Lower lobe of right lung (tissue), 2 donors: Measurements from ENCODE around the gene RASA1. TPM values are rescaled to one million over a fixed set of nuclear protein-coding genes. Genes with fewer than 3 reads are reported as not detected.

Source experiments
- ATAC-seq, 2 donors: fragments of 200-7000 bp; cut with Tn5 transposase; one replicate each; pipeline ENCODE4 v1.9.1; 2020 to 2022; ENCODE audit warnings: mild to moderate bottlenecking in 2 of 2, moderate library complexity in 2 of 2
- DNase-seq: peaks from one replicate; pipeline ENCODE4 v3.0.0-alpha.2; 2020
- H3K27ac ChIP-seq: fragments of 200-600 bp; one replicate; pipeline ENCODE4 v1.8.0; 2022
- H3K27me3 ChIP-seq: fragments of 200-600 bp; one replicate; pipeline ENCODE4 v1.8.0; 2022; ENCODE audit warnings: low read depth
- H3K36me3 ChIP-seq: fragments of 200-600 bp; one replicate; pipeline ENCODE4 v1.8.0; 2022; ENCODE audit warnings: mild to moderate bottlenecking
- H3K4me1 ChIP-seq: fragments of 200-600 bp; one replicate; pipeline ENCODE4 v1.8.0; 2022
- H3K4me3 ChIP-seq: fragments of 200-600 bp; one replicate; pipeline ENCODE4 v1.8.0; 2022; ENCODE audit warnings: mild to moderate bottlenecking
- H3K9me3 ChIP-seq: fragments of 200-600 bp; one replicate; pipeline ENCODE4 v1.8.0; 2022
- CTCF ChIP-seq: fragments of 200-600 bp; IDR thresholded peaks from one replicate; pipeline ENCODE4 v1.8.0; 2022; ENCODE audit warnings: antibody characterized with exemption, mild to moderate bottlenecking
- intact Hi-C: fragments of 100-400 bp; cut with DNase I; formaldehyde crosslinking; loops from one replicate; pipeline ENCODE4 v1.11.0; 2022
- total RNA-seq: library from RNA; stranded (reverse); fragmentation: NEBNext Ultra II Directional; extraction: Animal tissue kit (Norgen Biotek cat#: 25700); gene quantifications from one replicate; pipeline ENCODE4 v1.2.1, GENCODE V29; 2021
- donor health status: DM: no; HTN: yes; CAD: no; lungs with severe emphysema.

RASA1 gene
- total RNA-seq, 1 donor from 2014 or later, result 32.6 TPM

GRCh38 chr5:87361536-87362213 lies 94.0 kb downstream of the RASA1 start:
- TF ChIP-seq CTCF, result no peak
- no peak for DNase-seq
- intact Hi-C loops, result no loop called here
- H3K27ac ChIP-seq, result no peak overlapping the region
- H3K27me3 ChIP-seq, result no peaks in the 10 kb centered on the region
- no peak overlapping the region for H3K4me3 ChIP-seq
- peaks cover 44% of the 10 kb centered on the region for H3K36me3 ChIP-seq
- H3K9me3 ChIP-seq, result no peaks in the 10 kb centered on the region
- ATAC-seq, result peak in 1 of 2 donors; percentile 29
- H3K4me1 ChIP-seq, result no peaks in the 10 kb centered on the region

- Histone ChIP-seq H3K4me3 (no peak overlapping the region), H3K9me3 (no peaks in the 10 kb centered on the region), H3K27ac (no peak overlapping the region), H3K4me1 (no peaks in the 10 kb centered on the region), H3K27me3 (no peaks in the 10 kb centered on the region), H3K36me3 (peaks cover 65% of the 10 kb centered on the region)
- no peak for ATAC-seq
- intact Hi-C loops, result no loop called here
- no peak for TF ChIP-seq CTCF
- DNase-seq, result no peak
Observed at GRCh38 chr5:87367243-87367642, 99.6 kb downstream of the RASA1 start.

GRCh38 chr5:87368601-87369000 lies 100.9 kb downstream of the RASA1 start:
- intact Hi-C loops, result no loop called here
- DNase-seq, result no peak
- Histone ChIP-seq H3K4me3 (no peak overlapping the region), H3K27me3 (no peaks in the 10 kb centered on the region), H3K27ac (no peak overlapping the region), H3K4me1 (no peaks in the 10 kb centered on the region), H3K9me3 (no peaks in the 10 kb centered on the region), H3K36me3 (peaks cover 66% of the 10 kb centered on the region)
- no peak for TF ChIP-seq CTCF
- ATAC-seq, result no peak

GRCh38 chr5:87369431-87369830 lies 101.7 kb downstream of the RASA1 start:
- Histone ChIP-seq H3K36me3 (peaks cover 65% of the 10 kb centered on the region), H3K9me3 (no peaks in the 10 kb centered on the region), H3K4me3 (no peak overlapping the region), H3K4me1 (no peaks in the 10 kb centered on the region), H3K27me3 (no peaks in the 10 kb centered on the region), H3K27ac (no peak overlapping the region)
- no peak for DNase-seq
- ATAC-seq, result no peak
- no peak for TF ChIP-seq CTCF
- intact Hi-C loops, result no loop called here

- Histone ChIP-seq H3K4me1 (no peaks in the 10 kb centered on the region), H3K27me3 (no peaks in the 10 kb centered on the region), H3K36me3 (peaks cover 71% of the 10 kb centered on the region), H3K27ac (no peak overlapping the region), H3K4me3 (no peak overlapping the region), H3K9me3 (no peaks in the 10 kb centered on the region)
- ATAC-seq (no peak), DNase-seq (no peak)
- TF ChIP-seq CTCF, result no peak
- intact Hi-C loops, result no loop called here
Observed at GRCh38 chr5:87372705-87373104, 105.0 kb downstream of the RASA1 start.
